GM23248 (cell line): ENCODE measurements around the gene TGFBR3L. TPM values are rescaled to one million over a fixed set of nuclear protein-coding genes. Genes with fewer than 3 reads are reported as not detected.

Experiments used
- DNase-seq: peaks from one replicate; pipeline ENCODE4 v3.0.0-alpha.2; 2015
- H2AFZ ChIP-seq: fragments of 200-600 bp; sonication (generic); 2 replicates; pipeline ENCODE4 v1.6.1; 2016; ENCODE audit warnings: antibody characterized with exemption
- H3F3A ChIP-seq: fragments of 200-600 bp; sonication (generic); 2 replicates; pipeline ENCODE4 v1.6.1; 2016; ENCODE audit warnings: mild to moderate bottlenecking, antibody characterized with exemption, mixed run types; ENCODE audit not compliant: insufficient read depth
- H3K27ac ChIP-seq: fragments of 200-600 bp; sonication (generic); 2 replicates; pipeline ENCODE4 v1.5.1; 2016; ENCODE audit warnings: mild to moderate bottlenecking
- H3K27me3 ChIP-seq: fragments of 200-600 bp; sonication (generic); replicated peaks from 2 replicates; pipeline ENCODE4 v1.6.1; 2016; ENCODE audit warnings: mild to moderate bottlenecking; ENCODE audit not compliant: insufficient read depth
- H3K36me3 ChIP-seq: fragments of 200-600 bp; sonication (generic); 2 replicates; pipeline ENCODE4 v1.6.1; 2016; ENCODE audit warnings: low read depth, mild to moderate bottlenecking
- H3K4me1 ChIP-seq: fragments of 200-600 bp; sonication (generic); 2 replicates; pipeline ENCODE4 v1.6.1; 2016; ENCODE audit warnings: mild to moderate bottlenecking; ENCODE audit not compliant: insufficient read depth
- H3K4me2 ChIP-seq: fragments of 200-600 bp; sonication (generic); one replicate; pipeline ENCODE4 v1.6.1; 2016; ENCODE audit warnings: mild to moderate bottlenecking; ENCODE audit not compliant: unreplicated experiment
- H3K4me3 ChIP-seq: fragments of 200-600 bp; sonication (generic); 2 replicates; pipeline ENCODE4 v1.5.1; 2016; ENCODE audit warnings: mild to moderate bottlenecking
- H3K79me2 ChIP-seq: fragments of 200-600 bp; sonication (generic); 2 replicates; pipeline ENCODE4 v1.6.1; 2016; ENCODE audit warnings: mild to moderate bottlenecking; ENCODE audit not compliant: insufficient read depth
- H3K9ac ChIP-seq: fragments of 200-600 bp; sonication (generic); 2 replicates; pipeline ENCODE4 v1.6.1; 2016; ENCODE audit warnings: mild to moderate bottlenecking
- H3K9me2 ChIP-seq: fragments of 200-600 bp; sonication (generic); 2 replicates; pipeline ENCODE4 v1.6.1; 2016; ENCODE audit warnings: mixed run types, mild to moderate bottlenecking, moderate library complexity; ENCODE audit not compliant: insufficient read depth
- H3K9me3 ChIP-seq: fragments of 200-600 bp; sonication (generic); one replicate; pipeline ENCODE4 v1.6.1; 2017; ENCODE audit warnings: low read depth
- H4K20me1 ChIP-seq: fragments of 200-600 bp; sonication (generic); 2 replicates; pipeline ENCODE4 v1.6.0; 2016; ENCODE audit not compliant: insufficient read depth
- EZH2 ChIP-seq: fragments of 200-600 bp; sonication (generic); IDR thresholded peaks from 2 replicates; pipeline ENCODE4 v1.6.1; 2018; ENCODE audit warnings: antibody characterized with exemption, mild to moderate bottlenecking; ENCODE audit not compliant: insufficient read depth, poor library complexity, severe bottlenecking
- EZH2phosphoT487 ChIP-seq: fragments of 200-600 bp; sonication (generic); IDR thresholded peaks from 2 replicates; pipeline ENCODE4 v1.6.1; 2018; ENCODE audit warnings: antibody characterized with exemption, moderate library complexity, mild to moderate bottlenecking, low read depth; ENCODE audit not compliant: insufficient read depth
- WGBS, 2 experiments: methylation state at CpG; one replicate each; pipeline ENCODE4 v1.1.6; 2015 to 2017; ENCODE audit warnings: low lambda C conversion rate in 2 of 2, low coverage in 1 of 2; ENCODE audit errors: missing lambda C conversion rate in 2 of 2; 5-methylcytosine and 5-hydroxymethylcytosine counted together
- in situ Hi-C: fragments of 300-500 bp; cut with MboI; formaldehyde crosslinking; loops from 2 replicates; pipeline ENCODE4 v1.15.0; 2020
- polyA plus RNA-seq: library from polyadenylated mRNA; unstranded; fragments of >200 nt; fragmentation: Nextera tagmentation; extraction: Ambion mirVana; gene quantifications from 2 replicates; pipeline ENCODE4 v1.2.1, GENCODE V29; 2016
- total RNA-seq: library from RNA; depleted of rRNA; stranded (reverse); fragments of >200 nt; shearing (Covaris generic); gene quantifications from 2 replicates; pipeline ENCODE4 v1.2.3, GENCODE V29; 2014

The TGFBR3L gene
- total and polyA plus RNA-seq, 2 experiments from 2014 or later = 9.0 to 30.6 TPM

DNA sequence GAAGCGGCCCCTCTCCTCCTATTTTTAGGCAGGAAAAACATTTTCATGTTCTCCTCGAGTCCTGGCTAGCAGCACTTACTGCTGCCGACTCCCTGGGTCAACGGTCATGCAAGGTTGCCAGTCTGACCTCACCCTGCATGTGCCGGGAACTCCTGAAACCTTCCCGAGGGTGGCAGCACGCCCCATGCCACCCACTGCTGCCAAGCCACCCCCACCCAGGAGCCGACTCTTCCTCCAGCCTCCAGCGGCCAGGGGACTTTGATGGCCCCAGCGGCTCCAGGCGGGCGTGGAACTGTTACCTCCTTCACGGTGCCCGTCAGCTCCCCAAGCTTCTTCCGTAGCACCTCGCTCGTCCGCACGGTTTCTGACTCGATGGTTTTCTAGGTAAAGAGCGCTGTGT, 20.1 kb downstream of the TGFBR3L start:
- no peak overlapping the region for H3K27ac ChIP-seq
- no peaks in the 10 kb centered on the region for H3K27me3 ChIP-seq
- H3K4me2 ChIP-seq = no peak overlapping the region
- no peak overlapping the region for H2AFZ ChIP-seq
- in situ Hi-C loops = no loop called here
- no peak overlapping the region for H3K9ac ChIP-seq
- WGBS, 2 experiments = 90 to 91% methylated on average over 20 to 21 of the region's 21 CpGs
- H3F3A ChIP-seq = peaks cover 13% of the 10 kb centered on the region
- no peaks in the 10 kb centered on the region for H3K9me2 ChIP-seq
- H4K20me1 ChIP-seq = no peaks in the 10 kb centered on the region
- H3K79me2 ChIP-seq = peaks cover 37% of the 10 kb centered on the region
- DNase-seq = no peak
- TF ChIP-seq EZH2 = no peak
- H3K36me3 ChIP-seq = peaks cover 51% of the 10 kb centered on the region; the same call in 1 of the 2 replicates
- H3K4me1 ChIP-seq = peaks cover 2% of the 10 kb centered on the region
- no peaks in the 10 kb centered on the region for H3K9me3 ChIP-seq
- H3K4me3 ChIP-seq = no peak overlapping the region

DNA sequence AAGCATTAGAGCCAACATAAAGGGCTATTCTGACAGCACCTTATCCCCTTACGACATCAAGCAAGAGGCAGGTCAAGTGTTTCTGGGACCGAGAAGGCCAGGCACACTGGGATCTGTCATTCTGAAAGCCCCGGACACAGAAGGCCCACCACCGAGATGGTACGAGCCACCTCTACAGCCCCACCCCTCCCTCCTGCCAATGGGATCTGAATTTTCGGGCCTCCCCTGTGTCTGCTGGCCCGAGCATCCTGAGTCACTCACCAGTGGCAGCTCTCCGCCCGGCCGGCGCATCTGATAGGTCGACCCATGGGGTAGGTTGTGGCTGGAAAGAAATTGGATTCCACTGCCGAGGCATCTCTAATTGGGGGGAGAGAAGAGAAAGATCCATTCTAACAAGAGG, 26.2 kb downstream of the TGFBR3L start:
- H3K4me2 ChIP-seq = no peak overlapping the region
- no peaks in the 10 kb centered on the region for H3K9me2 ChIP-seq
- peaks cover 69% of the 10 kb centered on the region for H3K79me2 ChIP-seq
- no peak overlapping the region for H3K4me3 ChIP-seq
- no peaks in the 10 kb centered on the region for H3F3A ChIP-seq
- no peaks in the 10 kb centered on the region for H3K9me3 ChIP-seq
- DNase-seq = no peak
- peaks cover 26% of the 10 kb centered on the region; the same call in 1 of the 2 replicates for H3K36me3 ChIP-seq
- in situ Hi-C loops = no loop called here
- no peaks in the 10 kb centered on the region for H4K20me1 ChIP-seq
- H2AFZ ChIP-seq = no peak overlapping the region
- H3K27me3 ChIP-seq = no peaks in the 10 kb centered on the region
- peaks cover 5% of the 10 kb centered on the region; the same call in 1 of the 2 replicates for H3K4me1 ChIP-seq
- 88 to 91% methylated on average over 13 of the region's 13 CpGs for WGBS, 2 experiments
- no peak overlapping the region for H3K9ac ChIP-seq
- no peak overlapping the region for H3K27ac ChIP-seq
- TF ChIP-seq EZH2phosphoT487 (no peak), EZH2 (no peak)

DNA sequence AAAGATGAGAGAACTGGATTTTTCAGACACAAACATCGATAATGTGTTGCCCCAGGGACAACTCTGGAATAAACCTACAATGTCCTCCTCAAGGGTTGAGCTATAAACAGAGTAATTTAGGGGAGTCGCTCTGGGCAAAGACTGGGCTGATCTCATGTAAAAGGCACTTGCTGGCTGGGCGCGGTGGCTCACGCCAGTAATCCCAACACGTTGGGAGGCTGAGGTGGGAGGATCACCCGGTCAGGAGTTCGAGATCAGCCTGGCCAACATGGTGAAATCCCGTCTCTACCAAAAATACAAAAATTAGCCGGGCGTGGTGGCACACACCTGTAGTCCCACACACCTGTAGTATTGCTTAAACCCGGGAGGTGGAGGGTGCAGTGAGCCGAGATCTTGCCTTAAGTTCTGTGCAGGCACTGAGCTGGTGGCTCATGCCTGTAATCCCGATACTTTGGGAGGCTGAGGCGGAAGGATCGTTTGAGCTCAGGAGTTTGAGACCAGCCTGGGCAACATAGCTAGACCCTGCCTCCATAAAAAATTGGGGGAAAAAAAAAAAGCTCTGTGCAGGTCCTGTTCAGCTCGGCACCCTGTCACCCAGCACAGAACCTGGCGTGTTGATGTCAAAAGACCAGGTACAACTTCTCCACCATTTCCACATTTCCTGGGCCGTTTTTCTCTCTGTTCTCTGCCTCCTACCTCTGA, 27.4 kb downstream of the TGFBR3L start:
- peak overlapping the region; percentile 99; the same call in 1 of the 2 replicates for H3K9ac ChIP-seq
- no peaks in the 10 kb centered on the region for H3F3A ChIP-seq
- no peak overlapping the region for H3K27ac ChIP-seq
- 89 to 92% methylated on average over 19 of the region's 19 CpGs for WGBS, 2 experiments
- no peaks in the 10 kb centered on the region for H3K27me3 ChIP-seq
- no peak overlapping the region for H2AFZ ChIP-seq
- peak overlapping the region; percentile 96 for H3K4me3 ChIP-seq
- no peak for TF ChIP-seq EZH2
- TF ChIP-seq EZH2phosphoT487 = no peak
- H3K79me2 ChIP-seq = peaks cover 59% of the 10 kb centered on the region
- peaks cover 5% of the 10 kb centered on the region; the same call in 1 of the 2 replicates for H3K4me1 ChIP-seq
- H4K20me1 ChIP-seq = no peaks in the 10 kb centered on the region
- H3K4me2 ChIP-seq = peak overlapping the region; percentile 84
- in situ Hi-C loops = no loop called here
- no peak for DNase-seq
- no peaks in the 10 kb centered on the region for H3K9me2 ChIP-seq
- H3K9me3 ChIP-seq = no peaks in the 10 kb centered on the region
- H3K36me3 ChIP-seq = peaks cover 15% of the 10 kb centered on the region; the same call in 1 of the 2 replicates

DNA sequence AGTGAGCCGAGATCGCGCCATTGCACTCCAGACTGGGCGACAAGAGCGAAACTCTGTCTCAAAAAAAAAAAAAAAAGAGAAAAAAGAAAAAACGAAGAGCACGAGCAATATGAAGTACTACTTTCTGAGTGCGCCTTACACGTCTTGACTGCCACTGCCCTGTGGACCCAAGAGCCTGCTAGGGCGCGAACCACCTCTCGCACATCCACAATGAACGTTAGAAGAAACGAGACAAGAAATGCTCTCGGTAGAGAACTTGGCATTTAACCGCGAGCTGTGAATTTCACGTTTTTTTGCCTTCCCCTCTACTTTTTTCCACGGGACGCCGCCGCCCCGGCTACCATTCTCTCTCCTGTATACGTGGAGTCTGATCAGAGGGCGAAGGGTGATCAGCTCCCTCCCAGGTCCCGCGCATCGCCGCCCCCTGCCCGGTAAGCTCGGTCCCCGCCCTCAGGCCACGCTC, 28.4 kb downstream of the TGFBR3L start:
- no peaks in the 10 kb centered on the region for H4K20me1 ChIP-seq
- peaks cover 5% of the 10 kb centered on the region; the same call in 1 of the 2 replicates for H3K4me1 ChIP-seq
- H3K9me3 ChIP-seq = no peaks in the 10 kb centered on the region
- H3K9ac ChIP-seq = peak overlapping the region; percentile 99
- peaks cover 11% of the 10 kb centered on the region; the same call in 1 of the 2 replicates for H3K36me3 ChIP-seq
- peak; percentile 50 for DNase-seq
- peak overlapping the region; percentile 87 for H3K27ac ChIP-seq
- in situ Hi-C loops = no loop called here
- H3K79me2 ChIP-seq = peaks cover 53% of the 10 kb centered on the region
- H3K27me3 ChIP-seq = no peaks in the 10 kb centered on the region
- TF ChIP-seq EZH2 (no peak), EZH2phosphoT487 (no peak)
- H3F3A ChIP-seq = no peaks in the 10 kb centered on the region
- H3K4me3 ChIP-seq = peak overlapping the region; percentile 96
- H3K9me2 ChIP-seq = no peaks in the 10 kb centered on the region
- peak overlapping the region; percentile 84 for H3K4me2 ChIP-seq
- peak overlapping the region; percentile 83 for H2AFZ ChIP-seq
- 6 to 9% methylated on average over 25 to 33 of the region's 33 CpGs for WGBS, 2 experiments
